ENCODE measurements around the gene MSMP. TPM values are rescaled to one million over a fixed set of nuclear protein-coding genes. Genes with fewer than 3 reads are reported as not detected.
A peak's percentile ranks its signal among the peaks of the same experiment; 100 is the strongest.

Gene MSMP
- total and polyA plus RNA-seq, 9 of the 15 experiments (the other 6 are each of a cell fraction or from before 2014, with no cell fraction given), result 0.60 TPM; not detected in 8

GRCh38 chr9:35745569-35745968 is 8.5 kb downstream of the MSMP start:
- Histone ChIP-seq H3K27ac (ENCODE audit: extremely low read depth, low read depth, low read length) (no peak overlapping the region), H3K9me3 (replicated peaks; ENCODE audit: control insufficient read depth, insufficient read depth, low read depth, low read length) (no peaks in the 10 kb centered on the region), H3K36me3 (ENCODE audit: control insufficient read depth, insufficient read depth, low read length) (peaks cover 55% of the 10 kb centered on the region), H3K4me1 (replicated peaks in 1 of 2; ENCODE audit: control insufficient read depth in 2 of 2, insufficient read depth in 2 of 2, low read length in 2 of 2) (peaks cover 8 to 18% of the 10 kb centered on the region in 2 experiments; a peak in 4 of 5 replicates), H3K4me3 (peak overlapping the region; percentile 95; the same call in 1 of the 2 replicates), H3K9ac (ENCODE audit: insufficient read depth in 1 of 2, low read depth in 2 of 2, low read length in 2 of 2) (peak overlapping the region in 1 of 2 experiments; percentile 20; a peak in 1 of 4 replicates), H3K9me1 (ENCODE audit: control insufficient read depth, insufficient read depth, low read length) (peaks cover 6% of the 10 kb centered on the region), H4K20me1 (replicated peaks; ENCODE audit: control insufficient read depth, insufficient read depth, low read length) (peaks cover 19% of the 10 kb centered on the region), H3K27me3 (ENCODE audit: control insufficient read depth in 2 of 2, insufficient read depth in 2 of 2, low read length in 2 of 2) (no peaks in the 10 kb centered on the region), H2AFZ (ENCODE audit: low read depth, low read length) (no peak overlapping the region), H3K79me2 (ENCODE audit: control insufficient read depth, insufficient read depth, low read length) (peaks cover 70% of the 10 kb centered on the region), H3K4me2 (ENCODE audit: insufficient read depth, low read length) (peak overlapping the region; percentile 93)
- DNase-seq (ENCODE audit: extremely low read depth in 1 of 4, low spot score in 3 of 4) (no peak), FAIRE-seq (no peak), ATAC-seq (no peak)
- POLR2A ChIA-PET, result interaction anchor here (0.6 kb wide), 1 partner anchor 48 kb away, joined by 3 read pairs; no protein-coding TSS in a partner anchor
- CTCF ChIA-PET (ENCODE audit: low intra/inter-chr PET ratio), result no interaction called here
- TF ChIP-seq HSF4 (CRISPR knock-in tag; IDR thresholded peaks at IDR 0.05; ENCODE audit: borderline replicate concordance) (no peak), TAF15 (IDR thresholded peaks at IDR 0.05; ENCODE audit: low read depth, low read length) (no peak), EHMT2 (IDR thresholded peaks at IDR 0.05) (no peak), SNAPC5 (CRISPR knock-in tag; IDR thresholded peaks at IDR 0.05) (no peak), ZNF146 (CRISPR knock-in tag; IDR thresholded peaks at IDR 0.05; ENCODE audit: unreplicated experiment) (no peak), DEAF1 (CRISPR knock-in tag; IDR thresholded peaks at IDR 0.05) (no peak), RFX7 (CRISPR knock-in tag; IDR thresholded peaks at IDR 0.05) (no peak), NKRF (IDR thresholded peaks at IDR 0.05; ENCODE audit: borderline replicate concordance) (no peak), PCBP2 (IDR thresholded peaks at IDR 0.05; ENCODE audit: low read depth, low read length, poor library complexity, severe bottlenecking) (no peak), RBFOX2 (IDR thresholded peaks at IDR 0.05; ENCODE audit: low read depth, low read length) (no peak), CBX1 (IDR thresholded peaks at IDR 0.05; ENCODE audit: low read depth) (no peak)
- in situ Hi-C loops (cut with MboI), result no loop called here
- BruUV-seq (replicated peaks), result no TSS peak
- 50% methylated on average over 1 of the region's 1 CpG for WGBS (ENCODE audit: insufficient coverage, low coverage, missing lambda C conversion rate)
- intact Hi-C loops (cut with micrococcal nuclease), result no loop called here

All from K562 (cell line).